Measurements from ENCODE around the gene SHH. TPM values are rescaled to one million over a fixed set of nuclear protein-coding genes. Genes with fewer than 3 reads are reported as not detected.

SHH gene
- total RNA-seq, 1 experiment from 2014 or later: not detected

- DNase-seq (ENCODE audit: low read depth): no peak
Observed at GRCh38 chr7:155766386-155766785, 45.9 kb downstream of the SHH start.

- no peak for DNase-seq (ENCODE audit: low read depth)
Observed at GRCh38 chr7:155765458-155765857, 46.8 kb downstream of the SHH start.

- no peak for DNase-seq (ENCODE audit: low read depth)
Observed at GRCh38 chr7:155764438-155764793, 47.8 kb downstream of the SHH start.

- DNase-seq (ENCODE audit: low read depth): no peak
Observed at GRCh38 chr7:155763691-155764437, 48.4 kb downstream of the SHH start.

DNA sequence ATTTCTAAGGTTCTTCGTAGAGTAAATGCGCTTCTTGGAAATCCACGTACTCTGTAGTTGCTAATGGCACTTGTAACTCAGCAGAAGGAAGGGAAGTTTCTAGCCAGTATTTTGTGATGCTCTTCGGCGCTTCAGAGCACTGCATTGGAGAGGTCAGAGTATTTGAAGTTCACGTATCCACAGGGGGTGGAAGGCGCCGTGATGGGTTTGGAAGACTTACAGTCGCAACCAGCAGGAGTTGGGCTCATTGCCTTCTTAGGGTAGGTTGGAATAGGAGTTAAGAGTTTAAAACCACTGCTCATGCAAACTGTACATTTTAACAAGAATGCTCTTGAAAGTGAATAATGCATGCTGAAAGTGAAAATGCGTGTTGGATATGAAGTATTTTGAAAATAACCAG, 49.1 kb downstream of the SHH start:
- DNase-seq (ENCODE audit: low read depth): no peak

GRCh38 chr7:155762655-155763054, 49.6 kb downstream of the SHH start:
- DNase-seq (ENCODE audit: low read depth): peak; percentile 26

- no peak for DNase-seq (ENCODE audit: low read depth)
Observed at GRCh38 chr7:155762036-155762435, 50.2 kb downstream of the SHH start.

DNA sequence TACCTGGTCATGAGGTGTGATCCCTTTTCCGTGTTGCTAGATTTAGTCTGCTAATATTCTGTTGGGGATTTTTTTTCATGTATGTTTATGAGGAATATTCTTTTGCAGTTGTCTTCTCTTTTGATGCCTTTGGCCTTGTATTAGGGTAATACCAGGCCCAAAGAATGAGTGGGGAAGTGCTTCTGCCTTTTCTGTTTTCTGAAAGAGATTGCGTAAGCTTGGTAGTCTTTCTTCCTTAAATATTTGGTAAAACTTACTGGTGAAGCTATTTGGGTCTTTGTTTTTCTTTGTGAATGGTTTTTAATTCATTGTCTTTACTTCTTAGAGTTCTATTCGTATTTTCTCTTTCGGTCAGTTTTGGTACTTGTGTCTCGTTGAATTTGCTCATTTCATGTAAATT, 51.1 kb downstream of the SHH start:
- DNase-seq (ENCODE audit: low read depth): no peak

GRCh38 chr7:155759740-155760430, 52.4 kb downstream of the SHH start:
- DNase-seq (ENCODE audit: low read depth): no peak

- DNase-seq (ENCODE audit: low read depth): no peak
Observed at GRCh38 chr7:155758348-155758747, 53.9 kb downstream of the SHH start.

DNA sequence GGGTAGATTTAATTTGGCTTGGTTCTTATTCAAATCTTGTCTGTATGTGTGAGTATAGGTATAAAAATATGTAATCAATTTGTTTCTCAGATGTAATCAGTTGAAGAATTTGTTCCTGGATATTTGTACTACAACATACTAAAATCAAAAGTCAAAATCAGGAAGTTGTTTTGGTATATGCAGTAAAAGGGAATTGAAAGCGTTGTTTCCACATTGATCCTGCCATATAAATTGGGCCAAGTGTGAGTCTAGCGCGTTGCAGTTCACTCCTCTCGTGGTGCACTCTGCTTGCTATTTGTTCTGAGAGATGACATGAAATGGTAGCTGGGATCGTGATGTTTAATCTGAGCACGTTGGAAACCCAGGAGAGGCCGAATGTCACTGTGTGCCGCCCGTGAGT, 55.9 kb downstream of the SHH start:
- no peak for DNase-seq (ENCODE audit: low read depth)

DNA sequence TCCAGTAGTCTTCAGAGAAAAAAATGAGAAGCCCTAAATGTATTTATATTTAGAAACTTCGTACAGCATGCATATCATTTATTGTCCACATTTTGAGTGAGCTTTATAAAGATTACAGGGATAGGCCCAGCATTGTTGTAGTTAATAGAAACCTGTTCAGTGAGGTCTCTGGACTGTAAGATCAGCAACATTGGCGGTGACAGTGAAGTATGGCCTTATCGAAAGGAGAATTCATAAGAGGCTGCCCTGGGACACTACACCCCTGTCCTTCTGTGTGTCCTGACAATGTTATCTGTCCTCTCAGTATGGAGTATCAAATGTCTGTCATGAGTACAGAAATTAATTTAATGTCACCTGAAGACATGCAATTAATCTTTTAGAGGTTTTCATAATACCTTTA, 57.2 kb downstream of the SHH start:
- no peak for DNase-seq (ENCODE audit: low read depth)

DNA sequence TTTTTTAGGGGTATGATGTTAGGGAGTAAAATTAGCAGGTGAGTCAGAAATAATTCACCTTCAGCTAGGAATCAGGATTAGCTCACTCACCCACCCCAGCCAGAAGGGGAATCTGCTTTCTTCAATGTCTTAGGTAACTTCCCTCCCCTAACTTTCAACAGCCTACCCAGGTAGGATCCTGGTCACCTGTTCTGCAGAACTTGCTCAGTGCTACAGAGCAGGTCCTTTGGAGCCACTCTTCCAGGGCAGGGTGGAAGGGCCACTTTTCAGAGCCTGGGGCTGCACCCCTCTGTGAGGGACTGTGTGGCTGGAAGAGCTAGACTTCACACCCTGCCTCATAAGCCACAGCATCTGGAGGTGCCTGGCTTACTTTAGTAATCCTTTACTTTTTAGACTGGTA, 58.1 kb downstream of the SHH start:
- no peak for DNase-seq (ENCODE audit: low read depth)

- no peak for DNase-seq (ENCODE audit: low read depth)
Observed at GRCh38 chr7:155753446-155753965, 58.8 kb downstream of the SHH start.

- DNase-seq (ENCODE audit: low read depth): no peak
Observed at GRCh38 chr7:155752756-155753445, 59.4 kb downstream of the SHH start.

- no peak for DNase-seq (ENCODE audit: low read depth)
Observed at GRCh38 chr7:155751409-155751808, 60.9 kb downstream of the SHH start.

DNA sequence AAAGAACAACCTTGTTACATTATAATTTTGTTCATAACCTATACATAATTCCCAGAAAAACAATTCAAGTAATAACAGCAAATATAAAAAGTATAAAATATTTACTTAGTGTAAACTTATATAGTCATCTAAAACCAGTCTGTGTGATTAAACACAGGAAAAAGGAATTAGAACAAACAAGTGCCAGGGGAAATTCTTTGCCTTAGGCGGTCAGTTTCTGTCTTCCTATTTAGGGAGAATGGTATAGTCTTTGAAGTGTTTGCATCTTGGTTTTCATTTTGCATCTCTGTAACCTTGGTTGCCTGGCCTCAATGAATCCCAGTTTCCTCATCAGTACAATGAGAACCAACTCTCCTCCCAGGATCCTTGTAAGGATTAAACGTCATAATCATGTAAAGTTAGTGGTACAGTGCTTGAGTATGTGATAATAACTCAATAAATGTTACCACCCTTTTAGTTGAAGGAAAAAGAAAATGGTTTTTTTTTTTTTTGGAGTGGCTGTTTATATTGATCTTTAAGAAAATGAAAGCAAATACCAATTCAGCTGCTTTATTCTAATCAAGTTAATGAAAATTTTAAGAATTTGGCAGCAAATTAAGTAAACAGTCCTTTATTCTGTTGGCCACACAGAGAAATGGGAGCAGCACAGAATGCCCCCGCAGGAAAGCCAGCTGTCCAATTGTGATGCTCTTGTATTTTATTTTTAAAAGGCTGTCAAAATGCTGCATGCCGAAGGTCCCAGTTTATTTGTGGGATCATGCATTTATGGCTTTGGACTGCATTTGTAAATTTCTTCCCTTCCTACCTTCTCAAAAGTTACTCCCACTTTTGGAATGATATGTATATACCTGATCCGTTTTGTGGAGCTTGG, 61.8 kb downstream of the SHH start:
- DNase-seq (ENCODE audit: low read depth): no peak

Data from LHCN-M2 (cell line).